ENCODE data around the gene GSS.

- TF ChIP-seq REST (IDR thresholded peaks at IDR 0.05) (no peak), FOXA1 (IDR thresholded peaks at IDR 0.05) (no peak), YY1 (IDR thresholded peaks at IDR 0.05) (no peak), CTCF (IDR thresholded peaks at IDR 0.05; ENCODE audit: low read depth, low read length, missing input control) (no peak), EGR1 (IDR thresholded peaks at IDR 0.05; ENCODE audit: low read depth in 2 of 2) (no peak), ATF3 (IDR thresholded peaks at IDR 0.05) (no peak), TAF1 (conservative IDR thresholded peaks at IDR 0.05) (no peak), MAX (IDR thresholded peaks at IDR 0.05) (no peak)
Measured at GRCh38 chr20:34987288-34988190, 31.9 kb upstream of the GSS start.
